Nephron (organoid): ENCODE data around the gene LIMS2.

Experiments used
- H3K27ac Mint-ChIP-seq, 3 experiments: 2 replicates each; pipeline ENCODE4 v1.8.0; 2020; ENCODE audit warnings: mixed read lengths in 3 of 3, mild to moderate bottlenecking in 2 of 3, moderate library complexity in 1 of 3
- H3K27me3 Mint-ChIP-seq: 2 replicates; pipeline ENCODE4 v1.8.0; 2021; ENCODE audit warnings: low read depth, mild to moderate bottlenecking, moderate library complexity, mixed read lengths
- H3K36me3 Mint-ChIP-seq: 2 replicates; pipeline ENCODE4 v1.8.0; 2020; ENCODE audit warnings: low read depth, mixed read lengths
- H3K4me1 Mint-ChIP-seq: 2 replicates; pipeline ENCODE4 v1.8.0; 2020; ENCODE audit warnings: mixed read lengths
- H3K4me3 Mint-ChIP-seq, 3 experiments: 2 replicates each; pipeline ENCODE4 v1.8.0; 2020; ENCODE audit warnings: mild to moderate bottlenecking in 3 of 3, mixed read lengths in 3 of 3, moderate library complexity in 2 of 3
- H3K9me3 Mint-ChIP-seq: 2 replicates; pipeline ENCODE4 v1.8.0; 2020; ENCODE audit warnings: mixed read lengths
- TF ChIP-seq, protein P1 (sequence below), 3 experiments: fragments of 200-600 bp; sonication (generic); IDR thresholded peaks; one replicate each; pipeline ENCODE4 v1.5.0; 2021; ENCODE audit warnings: antibody characterized with exemption in 3 of 3; ENCODE audit not compliant: unreplicated experiment in 3 of 3

LIMS2 gene

DNA sequence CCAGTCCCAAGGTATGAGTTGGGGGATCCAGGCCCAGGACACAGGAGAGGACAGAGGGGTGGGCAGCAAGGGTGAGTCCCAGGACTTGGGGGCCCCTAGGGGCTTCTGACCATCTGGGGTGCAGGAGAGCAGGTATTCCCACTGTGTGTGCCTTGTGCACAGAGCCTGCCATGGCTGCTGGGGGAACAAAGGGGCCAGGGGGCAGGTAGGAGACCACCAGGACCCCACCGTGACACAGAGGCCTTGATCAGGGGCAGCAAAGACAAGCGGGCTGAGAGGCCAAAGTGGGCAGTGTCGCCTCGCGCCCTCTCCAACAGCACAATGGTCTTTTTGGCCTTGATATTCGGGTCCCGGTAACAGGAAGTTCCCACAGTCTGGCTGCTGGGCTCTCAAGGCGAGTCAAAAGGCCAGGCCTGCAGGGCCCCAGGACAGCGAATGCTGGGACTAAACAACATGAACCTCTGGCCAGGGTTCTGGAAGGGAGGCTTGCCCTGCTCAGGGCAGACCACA, 41.7 kb downstream of the LIMS2 start:
- no peaks in the 10 kb centered on the region for H3K36me3 Mint-ChIP-seq
- TF ChIP-seq, protein P1, sequence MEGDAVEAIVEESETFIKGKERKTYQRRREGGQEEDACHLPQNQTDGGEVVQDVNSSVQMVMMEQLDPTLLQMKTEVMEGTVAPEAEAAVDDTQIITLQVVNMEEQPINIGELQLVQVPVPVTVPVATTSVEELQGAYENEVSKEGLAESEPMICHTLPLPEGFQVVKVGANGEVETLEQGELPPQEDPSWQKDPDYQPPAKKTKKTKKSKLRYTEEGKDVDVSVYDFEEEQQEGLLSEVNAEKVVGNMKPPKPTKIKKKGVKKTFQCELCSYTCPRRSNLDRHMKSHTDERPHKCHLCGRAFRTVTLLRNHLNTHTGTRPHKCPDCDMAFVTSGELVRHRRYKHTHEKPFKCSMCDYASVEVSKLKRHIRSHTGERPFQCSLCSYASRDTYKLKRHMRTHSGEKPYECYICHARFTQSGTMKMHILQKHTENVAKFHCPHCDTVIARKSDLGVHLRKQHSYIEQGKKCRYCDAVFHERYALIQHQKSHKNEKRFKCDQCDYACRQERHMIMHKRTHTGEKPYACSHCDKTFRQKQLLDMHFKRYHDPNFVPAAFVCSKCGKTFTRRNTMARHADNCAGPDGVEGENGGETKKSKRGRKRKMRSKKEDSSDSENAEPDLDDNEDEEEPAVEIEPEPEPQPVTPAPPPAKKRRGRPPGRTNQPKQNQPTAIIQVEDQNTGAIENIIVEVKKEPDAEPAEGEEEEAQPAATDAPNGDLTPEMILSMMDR (IDR thresholded peaks at IDR 0.05; ENCODE audit: unreplicated experiment in 3 of 3) = no peak
- H3K27ac Mint-ChIP-seq = no peak overlapping the region
- no peaks in the 10 kb centered on the region for H3K4me1 Mint-ChIP-seq
- H3K9me3 Mint-ChIP-seq = no peaks in the 10 kb centered on the region
- no peaks in the 10 kb centered on the region for H3K27me3 Mint-ChIP-seq
- H3K4me3 Mint-ChIP-seq = no peak overlapping the region

- Mint-ChIP-seq H3K36me3 (no peaks in the 10 kb centered on the region), H3K4me1 (no peaks in the 10 kb centered on the region), H3K27ac (no peak overlapping the region), H3K9me3 (no peaks in the 10 kb centered on the region), H3K4me3 (no peak overlapping the region), H3K27me3 (no peaks in the 10 kb centered on the region)
- TF ChIP-seq, protein P1 (IDR thresholded peaks at IDR 0.05; ENCODE audit: unreplicated experiment in 3 of 3) = no peak
Measured at GRCh38 chr2:127632592-127633489, 42.5 kb downstream of the LIMS2 start.

GRCh38 chr2:127631997-127632581, 43.2 kb downstream of the LIMS2 start:
- no peaks in the 10 kb centered on the region for H3K36me3 Mint-ChIP-seq
- H3K27me3 Mint-ChIP-seq = no peaks in the 10 kb centered on the region
- no peaks in the 10 kb centered on the region for H3K4me1 Mint-ChIP-seq
- TF ChIP-seq, protein P1 (IDR thresholded peaks at IDR 0.05; ENCODE audit: unreplicated experiment in 3 of 3) = no peak
- no peak overlapping the region for H3K27ac Mint-ChIP-seq
- H3K9me3 Mint-ChIP-seq = no peaks in the 10 kb centered on the region
- H3K4me3 Mint-ChIP-seq = no peak overlapping the region

DNA sequence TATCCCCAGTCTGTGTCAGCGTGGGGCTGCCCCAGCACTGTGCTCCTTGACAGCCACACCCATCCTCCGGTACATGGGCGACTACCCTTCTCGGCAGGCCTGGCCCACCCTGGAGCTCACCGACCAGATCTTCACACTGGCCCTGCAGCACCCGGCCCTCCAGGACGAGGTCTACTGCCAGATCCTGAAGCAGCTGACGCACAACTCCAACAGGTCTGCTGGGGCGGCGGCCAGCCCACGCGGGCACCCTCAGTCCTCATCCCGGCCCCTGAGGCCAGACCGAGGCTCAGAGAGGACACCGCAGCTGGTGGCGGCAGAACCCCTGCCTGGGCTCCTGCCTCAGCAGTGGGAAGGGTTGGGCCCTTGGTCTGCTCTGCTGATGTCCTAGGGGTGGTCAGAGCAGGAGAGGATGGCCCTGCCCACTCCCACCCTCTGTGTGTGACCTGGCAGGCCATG, 43.8 kb downstream of the LIMS2 start:
- Mint-ChIP-seq H3K4me1 (no peaks in the 10 kb centered on the region), H3K9me3 (no peaks in the 10 kb centered on the region), H3K27me3 (no peaks in the 10 kb centered on the region), H3K4me3 (no peak overlapping the region), H3K27ac (no peak overlapping the region), H3K36me3 (no peaks in the 10 kb centered on the region)
- TF ChIP-seq, protein P1 (IDR thresholded peaks at IDR 0.05; ENCODE audit: unreplicated experiment in 3 of 3) = no peak

- TF ChIP-seq, protein P1 (IDR thresholded peaks at IDR 0.05; ENCODE audit: unreplicated experiment in 3 of 3) = no peak
- Mint-ChIP-seq H3K36me3 (no peaks in the 10 kb centered on the region), H3K4me3 (no peak overlapping the region), H3K27ac (no peak overlapping the region), H3K9me3 (no peaks in the 10 kb centered on the region), H3K27me3 (peaks cover 1% of the 10 kb centered on the region), H3K4me1 (no peaks in the 10 kb centered on the region)
Measured at GRCh38 chr2:127630864-127631540, 44.3 kb downstream of the LIMS2 start.
